PC-9 (cell line): ENCODE measurements around the gene GPR146.

Source experiments
- EZH2 ChIP-seq: fragments of 200-600 bp; sonication (generic); IDR thresholded peaks from 2 replicates; pipeline ENCODE4 v1.8.0; 2017; ENCODE audit warnings: antibody characterized with exemption, low read depth
- TF ChIP-seq, protein P1 (sequence below): fragments of 200-600 bp; sonication (generic); conservative IDR thresholded peaks from 2 replicates; pipeline ENCODE4 v1.6.1; 2017; ENCODE audit warnings: mixed run types, antibody characterized with exemption, mild to moderate bottlenecking, moderate library complexity

- TF ChIP-seq, protein P1, sequence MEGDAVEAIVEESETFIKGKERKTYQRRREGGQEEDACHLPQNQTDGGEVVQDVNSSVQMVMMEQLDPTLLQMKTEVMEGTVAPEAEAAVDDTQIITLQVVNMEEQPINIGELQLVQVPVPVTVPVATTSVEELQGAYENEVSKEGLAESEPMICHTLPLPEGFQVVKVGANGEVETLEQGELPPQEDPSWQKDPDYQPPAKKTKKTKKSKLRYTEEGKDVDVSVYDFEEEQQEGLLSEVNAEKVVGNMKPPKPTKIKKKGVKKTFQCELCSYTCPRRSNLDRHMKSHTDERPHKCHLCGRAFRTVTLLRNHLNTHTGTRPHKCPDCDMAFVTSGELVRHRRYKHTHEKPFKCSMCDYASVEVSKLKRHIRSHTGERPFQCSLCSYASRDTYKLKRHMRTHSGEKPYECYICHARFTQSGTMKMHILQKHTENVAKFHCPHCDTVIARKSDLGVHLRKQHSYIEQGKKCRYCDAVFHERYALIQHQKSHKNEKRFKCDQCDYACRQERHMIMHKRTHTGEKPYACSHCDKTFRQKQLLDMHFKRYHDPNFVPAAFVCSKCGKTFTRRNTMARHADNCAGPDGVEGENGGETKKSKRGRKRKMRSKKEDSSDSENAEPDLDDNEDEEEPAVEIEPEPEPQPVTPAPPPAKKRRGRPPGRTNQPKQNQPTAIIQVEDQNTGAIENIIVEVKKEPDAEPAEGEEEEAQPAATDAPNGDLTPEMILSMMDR: no peak
- no peak for TF ChIP-seq EZH2
Measured at GRCh38 chr7:1090686-1091643, 46.6 kb downstream of the GPR146 start.
